IPS DF 6.9 (cell line): ENCODE data around the gene NACA2.
"Not testable (repeated sequence)": the region's sequence is repeated elsewhere in the genome, so short reads cannot be mapped to it uniquely, and the experiment has no call there.

ENCODE experiments used
- DNase-seq: peaks from one replicate; pipeline ENCODE4 v3.0.0-alpha.2; 2013; ENCODE audit warnings: low read depth, low spot score
- H3K27ac ChIP-seq: one replicate; pipeline ENCODE4 v1.5.1; 2013; ENCODE audit warnings: low read length, control low read depth
- H3K27me3 ChIP-seq: 2 replicates; pipeline ENCODE4 v1.6.1; 2013; ENCODE audit warnings: mild to moderate bottlenecking, low read length; ENCODE audit not compliant: control insufficient read depth, insufficient read depth
- H3K36me3 ChIP-seq: 2 replicates; pipeline ENCODE4 v1.6.1; 2013; ENCODE audit warnings: low read length; ENCODE audit not compliant: control insufficient read depth, insufficient read depth
- H3K4me1 ChIP-seq: 2 replicates; pipeline ENCODE4 v1.6.1; 2013; ENCODE audit warnings: low read length; ENCODE audit not compliant: control insufficient read depth, insufficient read depth
- H3K4me3 ChIP-seq: 2 replicates; pipeline ENCODE4 v1.5.1; 2013; ENCODE audit warnings: mild to moderate bottlenecking, low read length
- H3K9me3 ChIP-seq: 2 replicates; pipeline ENCODE4 v1.6.1; 2013; ENCODE audit warnings: low read length, inconsistent platforms; ENCODE audit not compliant: control insufficient read depth, insufficient read depth
- WGBS: extraction: QIAGEN DNeasy Blood & Tissue Kit; methylation state at CpG from one replicate; pipeline ENCODE4 v1.1.7; 2013; ENCODE audit warnings: mixed read lengths, missing lambda C conversion rate; ENCODE audit not compliant: insufficient read length, insufficient coverage; 5-methylcytosine and 5-hydroxymethylcytosine counted together

NACA2 gene

GRCh38 chr17:61587807-61588660 is 3.0 kb downstream of the NACA2 start:
- no peaks in the 10 kb centered on the region for H3K9me3 ChIP-seq
- no peak for DNase-seq
- no peaks in the 10 kb centered on the region; the same call in 1 of the 2 replicates for H3K36me3 ChIP-seq
- H3K4me3 ChIP-seq: no peak overlapping the region
- no peaks in the 10 kb centered on the region for H3K4me1 ChIP-seq
- H3K27me3 ChIP-seq: no peaks in the 10 kb centered on the region
- no peak overlapping the region for H3K27ac ChIP-seq
- no CpG with 5 or more reads among the region's 4 CpGs for WGBS

GRCh38 chr17:61587242-61587641 is 3.8 kb downstream of the NACA2 start:
- Histone ChIP-seq H3K4me3 (no peak overlapping the region), H3K27me3 (no peaks in the 10 kb centered on the region), H3K27ac (no peak overlapping the region), H3K9me3 (no peaks in the 10 kb centered on the region), H3K4me1 (no peaks in the 10 kb centered on the region), H3K36me3 (no peaks in the 10 kb centered on the region; the same call in 1 of the 2 replicates)
- no peak for DNase-seq
- WGBS: no CpG with 5 or more reads among the region's 1 CpG

GRCh38 chr17:61586622-61587021 is 4.4 kb downstream of the NACA2 start:
- not testable (repeated sequence) for H3K4me3 ChIP-seq, H3K36me3 ChIP-seq, H3K27ac ChIP-seq, H3K4me1 ChIP-seq, H3K27me3 ChIP-seq, H3K9me3 ChIP-seq, DNase-seq
- no CpG with 5 or more reads among the region's 3 CpGs for WGBS

GRCh38 chr17:61586031-61586566 is 4.9 kb downstream of the NACA2 start:
- no peaks in the 10 kb centered on the region; the same call in 1 of the 2 replicates for H3K27me3 ChIP-seq
- no peak overlapping the region for H3K4me3 ChIP-seq
- no peak for DNase-seq
- H3K27ac ChIP-seq: no peak overlapping the region
- H3K4me1 ChIP-seq: no peaks in the 10 kb centered on the region
- no CpG with 5 or more reads among the region's 4 CpGs for WGBS
- no peaks in the 10 kb centered on the region; the same call in 1 of the 2 replicates for H3K36me3 ChIP-seq
- no peaks in the 10 kb centered on the region for H3K9me3 ChIP-seq

GRCh38 chr17:61584866-61585265 is 6.2 kb downstream of the NACA2 start:
- Histone ChIP-seq H3K4me1 (no peaks in the 10 kb centered on the region), H3K27ac (no peak overlapping the region), H3K36me3 (no peaks in the 10 kb centered on the region), H3K9me3 (no peaks in the 10 kb centered on the region), H3K4me3 (no peak overlapping the region), H3K27me3 (no peaks in the 10 kb centered on the region; the same call in 1 of the 2 replicates)
- no CpG with 5 or more reads among the region's 2 CpGs for WGBS
- no peak for DNase-seq

- no peak for DNase-seq
- WGBS: no CpG with 5 or more reads among the region's 2 CpGs
- Histone ChIP-seq H3K4me3 (no peak overlapping the region), H3K9me3 (no peaks in the 10 kb centered on the region), H3K27me3 (no peaks in the 10 kb centered on the region; the same call in 1 of the 2 replicates), H3K36me3 (no peaks in the 10 kb centered on the region), H3K4me1 (no peaks in the 10 kb centered on the region), H3K27ac (no peak overlapping the region)
Observed at GRCh38 chr17:61584266-61584665, 6.8 kb downstream of the NACA2 start.

GRCh38 chr17:61583660-61584264 is 7.3 kb downstream of the NACA2 start:
- DNase-seq: no peak
- no peak overlapping the region for H3K27ac ChIP-seq

GRCh38 chr17:61583242-61583641 is 7.8 kb downstream of the NACA2 start:
- Histone ChIP-seq H3K36me3 (no peaks in the 10 kb centered on the region), H3K4me1 (no peaks in the 10 kb centered on the region), H3K27me3 (no peaks in the 10 kb centered on the region; the same call in 1 of the 2 replicates), H3K4me3 (no peak overlapping the region), H3K27ac (no peak overlapping the region), H3K9me3 (no peaks in the 10 kb centered on the region)
- no peak for DNase-seq
- no CpG with 5 or more reads among the region's 3 CpGs for WGBS

More at GRCh38 chr17:61583660-61584264, 7.3 kb downstream of the NACA2 start:
- Histone ChIP-seq H3K4me1 (no peaks in the 10 kb centered on the region), H3K27me3 (no peaks in the 10 kb centered on the region; the same call in 1 of the 2 replicates), H3K4me3 (no peak overlapping the region), H3K9me3 (no peaks in the 10 kb centered on the region), H3K36me3 (no peaks in the 10 kb centered on the region)
- no CpG with 5 or more reads among the region's 4 CpGs for WGBS

- no peaks in the 10 kb centered on the region; the same call in 1 of the 2 replicates for H3K27me3 ChIP-seq
- DNase-seq: no peak
- H3K9me3 ChIP-seq: no peaks in the 10 kb centered on the region
- H3K27ac ChIP-seq: no peak overlapping the region
- no peaks in the 10 kb centered on the region for H3K36me3 ChIP-seq
- H3K4me1 ChIP-seq: no peaks in the 10 kb centered on the region
- no peak overlapping the region for H3K4me3 ChIP-seq
Observed at GRCh38 chr17:61582593-61582992, 8.4 kb downstream of the NACA2 start.

GRCh38 chr17:61581611-61582349 is 9.2 kb downstream of the NACA2 start:
- Histone ChIP-seq H3K27ac (no peak overlapping the region), H3K36me3 (no peaks in the 10 kb centered on the region), H3K4me3 (no peak overlapping the region), H3K27me3 (no peaks in the 10 kb centered on the region; the same call in 1 of the 2 replicates), H3K9me3 (no peaks in the 10 kb centered on the region), H3K4me1 (no peaks in the 10 kb centered on the region)
- no CpG with 5 or more reads among the region's 3 CpGs for WGBS
- no peak for DNase-seq
